SU-DHL-6 (cell line): ENCODE data around the gene DOCK3.

Source experiments
- H2AFZ ChIP-seq: fragments of 200-600 bp; sonication (generic); 2 replicates; pipeline ENCODE4 v1.6.1; 2014; ENCODE audit warnings: low read depth, mild to moderate bottlenecking, moderate library complexity, mixed read lengths, antibody characterized with exemption, low read length; ENCODE audit not compliant: severe bottlenecking
- H3F3A ChIP-seq: fragments of 200-600 bp; shearing (Covaris generic); 2 replicates; pipeline ENCODE4 v1.6.0; 2016; ENCODE audit warnings: antibody characterized with exemption, mild to moderate bottlenecking; ENCODE audit not compliant: insufficient read depth
- H3K27ac ChIP-seq: fragments of 200-600 bp; sonication (generic); 2 replicates; pipeline ENCODE4 v1.5.1; 2016; ENCODE audit warnings: low read depth, mild to moderate bottlenecking, low read length, moderate library complexity, mixed read lengths
- H3K27me3 ChIP-seq: fragments of 200-600 bp; sonication (generic), shearing (Covaris generic); 2 replicates; pipeline ENCODE4 v1.6.0; 2014; ENCODE audit warnings: mild to moderate bottlenecking, low read length
- H3K36me3 ChIP-seq: fragments of 200-600 bp; sonication (generic); 2 replicates; pipeline ENCODE4 v1.6.1; 2014; ENCODE audit warnings: mild to moderate bottlenecking, low read length, mixed read lengths
- H3K4me2 ChIP-seq: fragments of 300-600, 200-600 bp; shearing (Covaris generic), sonication (generic); 2 replicates; pipeline ENCODE4 v1.6.0; 2014; ENCODE audit warnings: low read length, low read depth, mild to moderate bottlenecking; ENCODE audit not compliant: poor library complexity, severe bottlenecking
- H3K4me3 ChIP-seq: fragments of 200-600 bp; sonication (generic); 2 replicates; pipeline ENCODE4 v1.5.1; 2014; ENCODE audit warnings: antibody characterized with exemption, low read length, mild to moderate bottlenecking, mixed read lengths; ENCODE audit not compliant: insufficient read depth, poor library complexity, severe bottlenecking
- H3K79me2 ChIP-seq: fragments of 200-600 bp; sonication (generic); 2 replicates; pipeline ENCODE4 v1.6.1; 2014; ENCODE audit warnings: mild to moderate bottlenecking, low read length, moderate library complexity; ENCODE audit not compliant: insufficient read depth
- H3K9ac ChIP-seq: fragments of 200-600 bp; sonication (generic); 2 replicates; pipeline ENCODE4 v1.7.0; 2014; ENCODE audit warnings: mild to moderate bottlenecking, low read length
- H3K9me2 ChIP-seq: fragments of 200-600 bp; sonication (generic); replicated peaks from 2 replicates; pipeline ENCODE4 v1.6.1; 2014; ENCODE audit warnings: low read length; ENCODE audit not compliant: insufficient read depth
- H3K9me3 ChIP-seq: fragments of 200-600 bp; sonication (generic); 2 replicates; pipeline ENCODE4 v1.6.1; 2014; ENCODE audit warnings: low read length, mixed read lengths; ENCODE audit not compliant: insufficient read depth
- H4K20me1 ChIP-seq: fragments of 200-600 bp; sonication (generic); 2 replicates; pipeline ENCODE4 v1.6.1; 2014; ENCODE audit warnings: low read depth, mild to moderate bottlenecking, antibody characterized with exemption, low read length, moderate library complexity, mixed read lengths
- CTCF ChIP-seq: fragments of 200-600 bp; sonication (generic); IDR thresholded peaks from one replicate; pipeline ENCODE4 v1.5.1; 2017; ENCODE audit warnings: antibody characterized with exemption, mild to moderate bottlenecking, low read length, moderate library complexity; ENCODE audit not compliant: insufficient read depth, poor library complexity, severe bottlenecking
- EZH2phosphoT487 ChIP-seq: fragments of 200-600 bp; sonication (generic), shearing (Covaris generic); conservative IDR thresholded peaks from 2 replicates; pipeline ENCODE4 v1.6.1; 2018; ENCODE audit warnings: mild to moderate bottlenecking, antibody characterized with exemption, low read length, moderate library complexity, mixed read lengths

DOCK3 gene

DNA sequence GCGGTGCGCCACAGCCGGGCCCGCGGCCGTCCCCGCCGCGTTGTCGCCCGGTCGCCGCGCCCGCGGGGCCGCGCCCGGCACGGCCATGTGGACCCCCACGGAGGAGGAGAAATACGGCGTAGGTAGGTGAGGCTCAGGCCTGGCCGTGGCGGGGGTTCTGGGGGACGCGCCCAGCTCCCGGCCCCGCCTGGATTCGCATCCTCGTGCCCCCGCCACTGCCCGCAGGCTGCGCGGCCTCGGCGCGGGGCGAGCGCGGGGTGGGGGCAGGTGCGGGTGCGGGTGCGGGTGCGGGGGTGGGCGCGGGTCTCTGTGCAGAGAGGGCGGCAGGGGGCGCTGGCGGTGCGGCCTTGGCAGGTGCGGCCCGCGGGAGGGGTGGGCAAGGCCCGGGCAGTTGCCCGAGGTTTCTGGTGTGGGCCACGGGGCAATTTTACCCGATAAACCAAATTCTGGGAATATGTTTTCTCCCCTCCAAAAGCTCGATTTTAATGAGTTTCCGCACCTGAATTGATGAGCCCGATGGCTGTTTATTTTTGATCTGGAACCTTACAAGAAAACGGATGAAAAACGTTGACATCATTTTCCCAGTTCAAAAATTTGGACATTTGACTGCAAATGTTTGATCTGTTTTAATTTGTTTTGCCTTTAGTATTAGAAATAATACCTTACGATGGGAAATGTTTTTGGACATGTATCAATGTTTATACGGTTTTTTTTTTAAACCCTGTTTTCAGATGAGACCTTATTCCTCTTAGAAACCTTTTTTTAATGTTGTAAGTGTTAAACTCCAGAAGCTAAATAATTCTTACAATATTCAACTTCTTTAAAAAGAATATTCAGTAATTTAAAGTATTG is 678 bp downstream of the DOCK3 start:
- peak; percentile 30 for TF ChIP-seq CTCF
- TF ChIP-seq EZH2phosphoT487, result no peak
- Histone ChIP-seq H3F3A (no peaks in the 10 kb centered on the region), H3K9me2 (no peaks in the 10 kb centered on the region), H3K27me3 (no peaks in the 10 kb centered on the region), H3K36me3 (no peaks in the 10 kb centered on the region), H3K79me2 (no peaks in the 10 kb centered on the region), H4K20me1 (no peaks in the 10 kb centered on the region), H3K4me2 (peak overlapping the region; percentile 47), H3K9ac (peak overlapping the region; percentile 17; the same call in 1 of the 2 replicates), H2AFZ (no peak overlapping the region), H3K9me3 (no peaks in the 10 kb centered on the region), H3K27ac (no peak overlapping the region), H3K4me3 (peak overlapping the region; percentile 47)

DNA sequence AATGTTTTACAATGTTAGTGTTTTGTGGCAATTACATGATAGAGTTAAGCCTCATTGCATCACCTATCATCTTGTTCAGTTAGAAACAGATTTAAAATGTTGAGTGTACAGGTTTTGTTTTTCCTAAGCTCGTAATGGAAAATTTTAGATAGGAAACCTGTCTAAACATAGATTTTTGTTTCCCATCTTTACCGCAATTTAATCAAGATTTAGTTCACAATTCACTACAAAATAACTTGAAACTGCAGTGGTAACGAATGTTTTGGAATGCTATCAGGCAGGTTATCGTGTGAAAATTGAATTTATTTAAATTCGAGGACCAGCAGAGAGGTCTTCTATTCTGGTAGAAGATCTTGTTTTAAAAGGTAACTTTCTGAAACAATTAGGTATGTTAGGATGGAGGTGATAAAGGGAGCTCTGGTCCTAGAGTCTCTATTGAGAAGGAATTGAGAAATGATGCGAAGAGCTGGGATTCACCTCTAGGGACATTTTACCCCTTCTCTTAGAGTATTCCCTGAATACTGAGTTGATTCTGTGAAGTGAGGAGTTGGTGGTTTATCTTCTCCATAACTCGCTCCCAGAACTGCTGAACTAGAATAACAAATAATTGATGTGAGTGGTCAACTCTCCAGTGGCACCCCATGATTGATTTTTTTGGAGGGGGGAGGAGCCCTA is 1.4 kb downstream of the DOCK3 start:
- Histone ChIP-seq H3K9me3 (no peaks in the 10 kb centered on the region), H3K9ac (no peak overlapping the region), H3K4me2 (no peak overlapping the region), H3K4me3 (no peak overlapping the region), H3K27me3 (no peaks in the 10 kb centered on the region), H3K9me2 (no peaks in the 10 kb centered on the region), H3K36me3 (no peaks in the 10 kb centered on the region), H3K27ac (no peak overlapping the region), H3K79me2 (no peaks in the 10 kb centered on the region), H2AFZ (no peak overlapping the region), H3F3A (no peaks in the 10 kb centered on the region), H4K20me1 (no peaks in the 10 kb centered on the region)
- TF ChIP-seq EZH2phosphoT487 (no peak), CTCF (no peak)

DNA sequence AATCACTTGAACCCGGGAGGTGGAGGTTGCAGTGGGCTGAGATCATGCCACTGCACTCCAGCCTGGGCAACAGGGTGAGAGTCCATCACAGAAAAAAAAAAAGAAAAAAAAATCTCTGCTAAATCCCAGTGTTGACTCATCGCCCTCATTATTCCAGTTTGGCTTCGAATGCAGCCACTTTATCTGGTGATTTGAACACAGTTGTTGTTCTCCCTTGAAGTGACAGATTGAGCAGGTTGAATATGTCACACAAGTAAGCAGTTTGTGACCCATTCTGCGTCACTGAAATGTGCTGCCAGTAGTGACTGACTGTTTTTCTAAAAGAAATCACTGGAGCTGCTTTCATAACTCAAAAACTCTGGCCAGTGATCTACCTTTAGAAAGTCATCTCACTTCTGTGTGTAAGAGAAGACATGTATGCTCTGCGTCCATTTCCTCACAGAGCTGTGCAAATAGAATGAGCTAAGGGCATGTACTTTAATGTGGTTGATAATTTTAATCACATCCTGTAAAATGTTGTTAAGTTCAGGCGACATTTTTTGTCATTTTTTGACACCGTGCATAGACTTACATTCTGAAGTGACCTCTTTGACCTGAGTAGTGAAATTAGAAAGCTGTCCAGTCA is 12.5 kb downstream of the DOCK3 start:
- TF ChIP-seq CTCF (no peak), EZH2phosphoT487 (no peak)
- no peaks in the 10 kb centered on the region for H3K79me2 ChIP-seq
- H3K4me3 ChIP-seq, result no peak overlapping the region
- H3F3A ChIP-seq, result no peaks in the 10 kb centered on the region
- H4K20me1 ChIP-seq, result no peaks in the 10 kb centered on the region
- H3K9me3 ChIP-seq, result no peaks in the 10 kb centered on the region
- no peaks in the 10 kb centered on the region for H3K27me3 ChIP-seq
- no peaks in the 10 kb centered on the region for H3K36me3 ChIP-seq
- H3K27ac ChIP-seq, result no peak overlapping the region
- H3K4me2 ChIP-seq, result no peak overlapping the region
- no peak overlapping the region for H2AFZ ChIP-seq
- H3K9ac ChIP-seq, result no peak overlapping the region
- H3K9me2 ChIP-seq, result no peaks in the 10 kb centered on the region
